NCI-H128 (cell line): ENCODE results near the gene GALNTL6.

ENCODE experiments used
- DNase-seq: peaks from one replicate; lab custom pipeline; 2025; ENCODE audit not compliant: unreplicated experiment; lab: John Stamatoyannopoulos, UW

GALNTL6 gene

GRCh38 chr4:172104539-172104938 is 291.3 kb downstream of the GALNTL6 start:
- no peak for DNase-seq

DNA sequence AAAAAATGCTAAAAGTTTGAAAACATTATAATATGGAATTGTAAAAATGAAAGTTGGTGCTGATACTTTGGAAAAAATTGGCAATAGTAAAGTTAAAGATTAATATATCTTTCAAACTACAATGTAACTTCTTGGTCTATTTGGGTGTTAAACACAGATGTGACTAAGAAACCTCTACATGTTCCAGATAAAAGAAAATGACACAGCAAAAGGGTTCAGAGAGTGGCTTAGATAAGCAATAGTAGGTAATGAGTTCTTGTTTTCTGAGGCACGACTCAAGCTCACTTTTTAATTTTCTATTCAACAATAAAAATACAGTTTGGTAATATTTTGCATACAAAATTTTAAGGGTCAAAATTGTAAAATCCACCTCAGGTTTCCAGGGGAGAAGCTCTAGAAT is 292.7 kb downstream of the GALNTL6 start:
- no peak for DNase-seq

GRCh38 chr4:172109466-172109865 is 296.3 kb downstream of the GALNTL6 start:
- DNase-seq, result no peak

DNA sequence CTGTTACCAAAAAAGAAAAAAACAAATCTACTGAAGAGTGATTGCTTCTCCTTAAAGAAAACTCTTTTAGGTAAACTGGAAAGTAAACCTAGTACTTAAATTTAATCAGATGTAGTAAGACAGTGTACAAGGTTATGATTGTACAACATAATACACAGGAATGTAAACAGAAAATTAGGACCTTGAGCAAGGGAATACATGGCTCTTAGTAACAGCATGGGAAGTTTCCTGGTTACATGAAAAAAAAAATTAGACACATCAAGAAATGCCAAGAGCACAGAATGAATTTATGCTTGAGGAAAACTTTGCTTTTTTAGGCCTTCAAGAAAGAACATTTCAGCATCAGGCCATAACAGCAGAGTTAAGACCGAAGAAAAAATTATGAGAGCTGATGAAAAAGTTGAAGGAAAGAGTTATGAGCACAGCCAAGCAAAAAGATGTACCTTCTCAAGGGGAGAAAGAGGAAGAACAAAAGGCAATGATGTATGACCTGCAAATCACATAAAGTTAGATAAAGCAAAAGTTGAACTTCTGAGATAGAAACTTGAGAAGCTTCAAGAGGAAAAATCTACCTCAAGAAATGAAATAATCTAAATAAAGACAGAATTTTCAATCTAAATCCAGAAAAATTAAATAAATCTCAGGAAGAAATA is 311.6 kb downstream of the GALNTL6 start:
- DNase-seq, result no peak

- DNase-seq, result no peak
Observed at GRCh38 chr4:172125443-172125842, 312.2 kb downstream of the GALNTL6 start.

DNA sequence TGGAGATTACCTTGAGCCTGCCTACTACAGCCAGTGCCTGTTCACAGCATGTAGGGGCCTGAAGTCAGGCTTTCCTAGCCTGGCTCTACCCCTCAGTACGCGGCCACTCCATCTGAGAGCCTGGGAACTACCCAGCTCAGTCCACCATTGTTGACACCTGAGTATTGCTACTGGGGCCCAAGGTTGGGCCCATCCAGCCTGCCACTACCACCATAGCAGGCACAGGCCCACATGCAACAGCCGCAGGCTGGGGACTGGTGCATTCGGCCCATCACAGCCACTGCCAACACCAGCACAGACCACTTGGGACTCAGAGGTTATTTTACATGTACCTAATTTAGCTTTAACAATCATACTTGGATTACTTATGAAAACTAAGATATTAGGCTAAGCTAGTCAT is 314.0 kb downstream of the GALNTL6 start:
- no peak for DNase-seq

DNA sequence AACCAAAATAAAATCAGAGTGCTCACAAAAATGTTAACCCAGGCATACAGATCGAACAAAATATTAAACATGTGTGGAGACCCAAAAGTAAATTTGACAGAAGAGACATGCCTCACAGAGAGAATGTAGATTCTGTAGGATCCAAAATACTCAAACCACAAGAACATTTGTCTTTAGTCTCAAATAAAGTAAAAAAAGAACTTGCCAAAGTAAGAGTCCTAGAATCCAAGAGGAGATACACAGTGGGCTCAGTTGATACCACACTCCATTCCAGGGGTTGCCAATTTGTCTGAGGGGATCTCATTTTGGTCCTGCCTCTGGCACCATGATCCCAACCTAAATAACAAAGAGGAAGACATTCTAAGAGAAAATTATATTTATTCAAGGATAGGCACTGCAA is 316.4 kb downstream of the GALNTL6 start:
- no peak for DNase-seq

GRCh38 chr4:172134521-172134920 is 321.3 kb downstream of the GALNTL6 start:
- DNase-seq, result no peak

- no peak for DNase-seq
Observed at GRCh38 chr4:172141025-172141424, 327.8 kb downstream of the GALNTL6 start.

- no peak for DNase-seq
Observed at GRCh38 chr4:172142281-172142741, 329.1 kb downstream of the GALNTL6 start.

DNA sequence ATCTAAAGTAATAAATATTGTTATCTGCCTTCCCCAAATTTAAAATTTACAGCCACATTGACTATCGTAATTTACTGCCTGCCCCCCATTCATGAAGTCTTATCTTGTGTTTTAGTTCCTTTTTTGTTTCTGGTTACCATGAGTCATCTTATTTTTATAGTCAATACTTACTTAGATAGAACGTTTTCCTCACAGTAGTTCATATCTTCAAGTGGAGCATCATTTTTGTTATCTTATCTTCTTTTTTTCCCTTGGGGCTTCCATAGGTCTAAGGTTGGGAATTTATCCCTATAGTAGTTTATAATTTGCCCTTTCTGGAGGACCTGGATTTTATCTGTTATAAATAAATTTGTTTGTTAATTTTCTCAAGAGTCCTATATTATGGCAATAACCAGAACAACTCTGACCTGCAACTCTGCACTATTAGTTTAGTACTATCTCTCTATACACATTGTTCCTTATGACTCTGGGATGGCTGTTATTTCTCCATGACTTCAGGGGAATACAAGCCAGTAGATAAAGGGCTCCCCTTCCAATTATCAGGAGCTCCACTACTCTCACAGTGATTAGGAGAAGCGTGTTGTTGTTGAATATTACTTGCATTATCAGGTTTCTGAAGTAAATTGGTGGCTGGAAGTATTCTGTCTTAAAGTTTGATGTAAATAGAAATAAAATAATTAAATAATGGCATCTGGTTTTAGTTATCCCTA is 330.6 kb downstream of the GALNTL6 start:
- no peak for DNase-seq

- DNase-seq, result no peak
Observed at GRCh38 chr4:172147687-172148086, 334.5 kb downstream of the GALNTL6 start.

- DNase-seq, result no peak
Observed at GRCh38 chr4:172149329-172149728, 336.1 kb downstream of the GALNTL6 start.

- no peak for DNase-seq
Observed at GRCh38 chr4:172152284-172152683, 339.1 kb downstream of the GALNTL6 start.

GRCh38 chr4:172153719-172154118 is 340.5 kb downstream of the GALNTL6 start:
- DNase-seq, result no peak

DNA sequence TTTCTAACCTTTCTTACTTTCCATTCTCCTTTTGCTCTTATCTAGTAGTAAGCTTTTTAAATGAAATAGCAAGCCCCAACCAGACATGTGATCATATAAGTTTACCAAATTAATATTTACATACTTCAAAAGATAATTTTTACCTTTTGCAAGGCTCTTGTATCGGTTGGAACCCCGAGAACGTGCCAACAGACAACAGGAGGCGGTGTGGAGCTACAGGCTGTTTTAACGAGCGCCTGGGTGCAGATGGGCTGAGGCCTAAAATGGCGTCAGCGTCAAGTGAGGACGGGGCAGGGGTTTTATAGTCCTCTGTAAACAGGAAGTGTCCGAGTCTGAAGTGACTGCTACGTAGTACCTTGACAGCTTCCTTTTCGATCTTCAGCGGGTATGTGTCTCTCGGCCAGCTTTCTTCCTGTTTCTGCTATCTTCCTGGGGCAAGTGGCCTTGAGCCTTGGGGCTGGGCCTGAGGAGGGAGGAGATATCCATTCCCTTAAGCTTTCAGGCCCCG is 342.7 kb downstream of the GALNTL6 start:
- no peak for DNase-seq

GRCh38 chr4:172157946-172158345 is 344.7 kb downstream of the GALNTL6 start:
- no peak for DNase-seq

- DNase-seq, result no peak
Observed at GRCh38 chr4:172163215-172163614, 350.0 kb downstream of the GALNTL6 start.

DNA sequence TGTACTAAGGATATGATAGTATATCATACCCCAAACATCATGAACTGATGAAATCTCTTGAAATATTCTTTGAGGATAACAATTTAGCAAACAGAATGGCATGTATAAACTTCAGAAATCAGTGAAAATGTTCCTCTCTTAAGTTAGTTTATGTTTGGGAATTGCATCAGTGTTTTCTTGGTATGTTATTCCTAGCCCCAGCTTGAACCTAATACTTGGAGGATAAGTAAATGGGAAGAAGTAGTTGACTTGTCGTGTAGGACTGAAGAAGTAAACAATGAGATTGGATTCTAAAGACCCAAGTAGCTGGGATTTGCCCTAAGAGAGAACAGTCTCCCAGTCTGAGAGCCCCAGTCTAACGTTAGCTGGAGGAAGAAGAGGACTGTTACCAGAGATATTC is 355.7 kb downstream of the GALNTL6 start:
- no peak for DNase-seq

- DNase-seq, result no peak
Observed at GRCh38 chr4:172169871-172170270, 356.7 kb downstream of the GALNTL6 start.

DNA sequence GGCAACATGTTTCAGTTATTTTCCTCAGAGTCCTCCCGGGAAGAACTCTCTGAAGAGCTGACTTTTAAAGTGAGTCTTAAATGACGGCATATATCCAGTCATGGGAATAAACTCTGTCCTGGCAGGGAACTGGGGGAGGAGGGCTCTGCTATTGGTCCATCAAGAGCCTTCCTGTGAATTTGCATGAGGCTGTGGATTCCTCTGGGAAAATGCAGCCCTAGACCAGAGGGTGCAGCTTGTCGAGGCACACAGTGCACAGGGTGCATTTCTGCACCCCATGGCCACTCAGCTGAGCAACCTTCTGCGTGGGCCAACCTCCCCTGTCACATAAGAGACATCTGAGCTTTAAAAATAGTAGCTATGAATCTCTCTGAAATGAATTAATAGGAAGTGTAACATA is 360.0 kb downstream of the GALNTL6 start:
- DNase-seq, result no peak

- no peak for DNase-seq
Observed at GRCh38 chr4:172177382-172177781, 364.2 kb downstream of the GALNTL6 start.
